Thyroid gland (tissue), 4 donors: ENCODE measurements around the gene CNTNAP5.

Source experiments
- POLR2A ChIP-seq, 2 donors: fragments of 450-650 bp; IDR thresholded peaks; one replicate each; pipeline ENCODE4 v1.6.1; 2017; ENCODE audit warnings: antibody characterized with exemption in 2 of 2, mild to moderate bottlenecking in 2 of 2, moderate library complexity in 1 of 2
- TF ChIP-seq, protein P1 (sequence below), 6 experiments: fragments of 200-600 bp in 3 of 6; fragments of 450-650 bp in 3 of 6; sonication (generic) in 3 of 6; IDR thresholded peaks; one replicate each; pipeline ENCODE4 v1.5.1; 2016 to 2019; ENCODE audit warnings: antibody characterized with exemption in 6 of 6, mild to moderate bottlenecking in 2 of 6, inconsistent platforms in 1 of 6, moderate library complexity in 1 of 6

DNA sequence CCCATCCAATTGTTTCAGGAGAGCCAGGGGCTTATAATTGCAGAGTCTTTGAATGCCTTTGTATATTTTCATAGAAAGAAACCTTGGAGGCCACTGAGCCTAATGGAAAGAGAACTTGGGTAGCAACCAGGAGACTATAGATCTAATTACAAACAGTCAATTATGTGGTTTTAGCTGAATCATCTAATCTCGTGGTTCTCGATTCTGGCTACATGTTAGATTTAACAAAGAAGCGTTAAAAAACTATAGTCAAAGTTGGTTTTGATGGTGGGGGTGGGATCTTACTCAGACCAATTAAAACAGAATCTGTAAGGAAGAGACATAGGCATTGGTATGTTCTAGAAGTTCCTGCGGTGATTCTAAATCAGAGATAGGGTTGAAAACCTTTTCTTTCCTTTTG, 344.1 kb downstream of the CNTNAP5 start:
- TF ChIP-seq, protein P1, sequence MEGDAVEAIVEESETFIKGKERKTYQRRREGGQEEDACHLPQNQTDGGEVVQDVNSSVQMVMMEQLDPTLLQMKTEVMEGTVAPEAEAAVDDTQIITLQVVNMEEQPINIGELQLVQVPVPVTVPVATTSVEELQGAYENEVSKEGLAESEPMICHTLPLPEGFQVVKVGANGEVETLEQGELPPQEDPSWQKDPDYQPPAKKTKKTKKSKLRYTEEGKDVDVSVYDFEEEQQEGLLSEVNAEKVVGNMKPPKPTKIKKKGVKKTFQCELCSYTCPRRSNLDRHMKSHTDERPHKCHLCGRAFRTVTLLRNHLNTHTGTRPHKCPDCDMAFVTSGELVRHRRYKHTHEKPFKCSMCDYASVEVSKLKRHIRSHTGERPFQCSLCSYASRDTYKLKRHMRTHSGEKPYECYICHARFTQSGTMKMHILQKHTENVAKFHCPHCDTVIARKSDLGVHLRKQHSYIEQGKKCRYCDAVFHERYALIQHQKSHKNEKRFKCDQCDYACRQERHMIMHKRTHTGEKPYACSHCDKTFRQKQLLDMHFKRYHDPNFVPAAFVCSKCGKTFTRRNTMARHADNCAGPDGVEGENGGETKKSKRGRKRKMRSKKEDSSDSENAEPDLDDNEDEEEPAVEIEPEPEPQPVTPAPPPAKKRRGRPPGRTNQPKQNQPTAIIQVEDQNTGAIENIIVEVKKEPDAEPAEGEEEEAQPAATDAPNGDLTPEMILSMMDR (IDR thresholded peaks at IDR 0.05): no peak
- no peak for TF ChIP-seq POLR2A (IDR thresholded peaks at IDR 0.05)
